HG02840 (cell line): Measurements from ENCODE around the gene SEMA5A.

Source experiments
- ATAC-seq: cut with Tn5 transposase; IDR thresholded peaks from one replicate; pipeline ENCODE4 v1.9.1; 2021; ENCODE audit warnings: mild to moderate bottlenecking, moderate library complexity, moderate number of reproducible peaks; ENCODE audit not compliant: unreplicated experiment, low FRiP score

Gene SEMA5A

GRCh38 chr5:9545992-9546851 lies at the start of gene SEMA5A:
SEMA5A (minus strand) TSS chr5:9546075; CDS start chr5:9379946, 166,129 bp downstream.
- ATAC-seq, result no peak

- no peak for ATAC-seq
These were observed 49.0 kb upstream of the SEMA5A start for GRCh38 chr5:9594913-9595312.

GRCh38 chr5:9589049-9589835 lies 43.4 kb upstream of the SEMA5A start:
- ATAC-seq, result no peak

DNA sequence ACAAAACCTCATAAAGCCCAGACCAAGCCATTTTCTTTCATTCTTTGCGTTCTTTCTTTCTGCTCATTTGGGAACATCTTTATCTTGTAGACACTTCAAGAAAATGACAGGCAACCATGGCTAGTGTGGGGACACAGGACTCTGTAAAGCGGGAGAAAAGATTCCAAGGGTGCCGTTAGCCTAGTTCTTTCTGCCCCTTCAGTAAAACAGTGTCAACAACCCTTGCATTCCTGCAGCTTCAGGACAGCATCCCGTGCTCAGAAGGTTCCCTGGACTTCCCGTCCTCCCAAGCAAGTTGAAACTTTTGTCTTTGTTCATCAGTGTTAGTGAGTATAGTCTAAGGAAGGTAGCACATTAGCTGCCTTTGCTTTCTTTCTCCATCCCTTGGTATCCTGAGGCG lies 42.4 kb upstream of the SEMA5A start:
- ATAC-seq, result no peak

DNA sequence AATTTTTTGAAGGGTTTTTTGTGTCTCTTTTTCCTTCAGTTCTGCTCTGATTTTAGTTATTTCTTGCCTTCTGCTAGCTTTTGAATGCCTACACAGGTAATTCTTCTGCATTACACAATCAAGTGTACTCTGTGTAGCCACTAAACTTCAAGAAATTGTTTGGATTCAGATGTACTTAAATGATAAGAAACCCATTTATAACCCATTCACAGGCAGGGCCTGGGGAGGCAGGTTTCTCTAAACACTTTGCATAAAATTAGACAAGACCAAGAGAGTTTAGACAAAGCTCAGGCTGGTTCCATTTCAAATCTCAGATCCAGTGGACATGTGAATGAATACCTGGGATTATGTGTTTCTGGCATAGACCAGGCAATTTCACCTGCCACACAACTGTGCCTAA lies 41.3 kb upstream of the SEMA5A start:
- no peak for ATAC-seq

DNA sequence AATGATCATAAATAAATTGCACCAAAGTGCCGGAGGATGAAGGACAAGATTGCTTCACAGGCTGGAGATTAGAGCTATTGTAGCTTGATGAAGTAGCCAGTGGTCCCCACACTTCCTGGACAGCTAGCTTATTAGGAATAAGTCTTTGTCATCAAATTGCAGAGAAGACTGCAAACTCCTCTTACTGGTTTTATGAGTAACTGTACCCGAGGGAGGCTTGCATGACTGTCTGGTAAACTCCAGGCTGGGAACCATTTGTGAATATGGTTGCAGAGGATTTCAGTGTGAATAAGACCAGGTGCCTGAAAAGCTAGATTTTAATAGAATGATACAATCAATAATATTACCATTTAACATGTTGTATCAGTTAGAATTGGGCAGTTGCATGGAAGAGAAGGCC lies 36.5 kb upstream of the SEMA5A start:
- ATAC-seq, result no peak

DNA sequence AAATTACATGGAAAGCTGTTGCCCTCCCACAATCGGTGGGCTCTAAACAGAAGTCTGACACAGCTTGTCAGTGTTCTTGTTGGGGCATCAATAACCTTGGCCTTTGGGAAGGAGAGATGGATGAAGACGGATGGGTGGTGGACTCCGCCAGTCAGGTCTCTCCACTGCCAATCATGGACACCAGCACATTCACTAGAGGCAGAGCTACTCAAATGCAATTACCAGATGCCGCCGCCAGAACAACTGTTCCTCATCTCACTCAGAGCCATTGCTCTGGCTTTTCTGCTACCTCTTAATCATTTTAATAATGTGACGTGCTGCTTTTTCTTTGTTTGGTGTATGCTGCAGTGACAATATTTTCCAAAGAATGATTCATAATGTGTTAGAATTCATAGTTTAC lies 27.9 kb upstream of the SEMA5A start:
- ATAC-seq, result no peak

- ATAC-seq, result no peak
These were observed 26.4 kb upstream of the SEMA5A start for GRCh38 chr5:9572246-9572645.

DNA sequence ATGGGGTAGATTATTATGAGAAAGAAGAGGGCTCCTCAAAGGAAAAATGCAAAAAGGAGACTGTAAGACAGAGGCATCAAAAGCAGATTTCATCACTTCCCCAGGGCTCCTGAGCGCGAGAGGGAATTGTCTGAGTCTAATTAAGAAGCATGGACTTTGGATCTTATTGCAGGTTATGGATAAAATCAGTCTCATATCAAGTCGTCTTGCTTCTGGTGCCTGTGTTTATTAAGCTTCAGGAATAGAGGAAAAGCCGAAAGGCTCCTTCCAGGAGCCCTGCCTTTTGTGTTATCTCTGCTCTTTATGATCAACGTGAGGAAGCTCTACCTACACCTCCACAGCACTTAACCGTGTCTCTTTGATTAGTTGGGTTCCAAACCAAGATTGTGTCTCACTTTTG lies 25.0 kb upstream of the SEMA5A start:
- ATAC-seq, result no peak

GRCh38 chr5:9567039-9567438 lies 21.2 kb upstream of the SEMA5A start:
- no peak for ATAC-seq

DNA sequence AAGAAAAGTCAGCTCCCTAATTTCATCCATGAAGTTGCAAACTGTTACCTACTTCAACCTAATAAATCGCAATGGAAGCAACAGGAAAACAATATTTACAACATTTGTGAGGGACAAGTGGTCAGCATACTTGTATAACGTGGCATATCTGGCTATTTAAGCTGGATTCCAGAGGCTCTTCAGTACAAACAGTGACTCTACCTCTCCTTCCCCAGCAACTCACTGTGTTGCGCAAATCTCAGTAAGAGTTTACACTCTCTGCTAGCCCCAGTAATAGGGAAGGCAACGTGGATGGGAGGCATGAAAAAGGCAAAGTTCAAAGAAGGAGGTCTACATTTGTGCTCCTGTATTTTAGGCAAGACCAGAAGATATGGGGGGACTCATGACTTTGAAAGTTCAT lies 18.9 kb upstream of the SEMA5A start:
- no peak for ATAC-seq

DNA sequence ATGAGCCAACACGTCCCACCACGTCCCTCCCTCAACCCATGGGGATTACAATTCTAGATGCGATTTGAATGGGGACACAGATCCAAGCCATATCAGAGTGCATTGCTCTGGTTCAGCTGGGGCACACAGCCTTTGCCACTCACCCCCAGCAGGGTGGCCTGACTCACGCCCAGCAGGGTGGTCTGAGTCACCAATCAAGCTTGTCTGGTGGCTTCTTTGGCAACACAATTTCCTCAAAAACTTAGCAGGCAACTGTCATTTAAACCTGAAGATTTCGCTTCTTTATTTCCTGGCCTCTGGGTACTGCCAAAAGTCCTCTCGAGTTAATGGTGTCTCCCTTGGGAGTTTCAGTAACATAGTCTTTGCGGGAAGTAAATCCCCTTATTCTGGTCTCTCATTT lies 16.3 kb upstream of the SEMA5A start:
- no peak for ATAC-seq

GRCh38 chr5:9559965-9560364 lies 14.1 kb upstream of the SEMA5A start:
- no peak for ATAC-seq

DNA sequence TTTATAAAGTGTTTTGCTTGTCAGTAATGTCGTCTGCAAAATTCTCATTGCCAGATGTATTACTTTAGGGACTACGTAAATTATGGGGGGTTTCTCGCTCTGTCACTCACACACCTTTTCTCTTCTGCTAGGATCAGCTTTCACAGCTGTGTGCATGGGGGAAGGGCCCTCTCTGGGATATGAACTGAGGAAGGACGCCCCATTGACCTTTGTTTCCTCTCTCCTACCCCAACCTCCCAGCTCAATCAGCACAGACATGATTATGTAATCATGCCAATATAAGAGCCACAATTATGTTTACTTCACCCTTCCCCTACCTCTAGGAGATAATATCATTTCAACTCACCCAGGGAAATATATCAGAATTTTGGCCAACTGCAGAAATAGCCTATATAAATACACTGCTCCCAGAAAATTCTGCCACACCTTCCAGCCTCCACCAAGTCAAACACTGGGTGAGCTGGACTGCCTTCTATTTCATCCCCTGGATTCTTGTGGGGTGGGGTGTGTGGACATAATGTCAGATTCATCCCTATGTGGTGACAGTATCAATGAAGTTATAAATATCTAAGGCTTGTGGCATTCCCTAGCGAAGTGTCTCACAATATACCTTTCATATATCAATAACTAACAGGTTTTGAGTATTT lies 12.6 kb upstream of the SEMA5A start:
- ATAC-seq, result no peak

DNA sequence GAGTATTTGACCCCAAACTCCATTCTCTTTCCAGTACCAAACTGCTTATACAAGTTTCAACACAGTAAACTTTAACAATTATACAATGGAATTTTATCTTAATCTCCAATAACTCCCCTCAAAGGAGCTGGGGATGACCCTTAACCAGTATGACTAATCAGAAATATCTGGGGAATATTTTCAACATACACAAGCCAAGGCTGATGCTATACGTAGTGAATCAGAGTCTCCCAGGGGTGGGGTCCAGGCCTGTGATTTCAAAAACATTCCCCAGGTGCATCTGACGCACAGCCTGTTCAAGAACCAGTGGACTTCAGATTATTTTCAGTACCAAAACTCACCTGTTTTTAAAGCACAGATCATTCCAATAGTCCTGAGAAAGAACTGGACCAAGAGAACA lies 11.8 kb upstream of the SEMA5A start:
- ATAC-seq, result no peak

DNA sequence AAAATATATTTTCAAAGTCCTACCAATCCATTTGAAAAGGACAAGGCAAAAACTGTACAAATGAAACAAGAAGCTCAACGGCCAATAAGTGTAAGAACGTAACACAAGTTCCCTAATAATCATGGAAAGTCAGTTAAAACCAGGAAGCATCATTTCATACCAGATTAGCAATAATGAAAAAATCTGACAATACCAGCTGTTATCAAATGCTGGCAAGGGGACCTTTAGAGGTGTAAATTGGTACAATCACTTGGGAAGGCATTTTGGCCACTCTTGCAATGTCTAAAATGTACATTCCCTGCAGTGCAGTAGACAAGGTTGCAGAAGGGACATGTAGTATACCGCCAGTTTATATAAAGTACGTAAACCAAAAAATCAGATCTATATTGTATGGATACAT lies 10.1 kb upstream of the SEMA5A start:
- ATAC-seq, result no peak

DNA sequence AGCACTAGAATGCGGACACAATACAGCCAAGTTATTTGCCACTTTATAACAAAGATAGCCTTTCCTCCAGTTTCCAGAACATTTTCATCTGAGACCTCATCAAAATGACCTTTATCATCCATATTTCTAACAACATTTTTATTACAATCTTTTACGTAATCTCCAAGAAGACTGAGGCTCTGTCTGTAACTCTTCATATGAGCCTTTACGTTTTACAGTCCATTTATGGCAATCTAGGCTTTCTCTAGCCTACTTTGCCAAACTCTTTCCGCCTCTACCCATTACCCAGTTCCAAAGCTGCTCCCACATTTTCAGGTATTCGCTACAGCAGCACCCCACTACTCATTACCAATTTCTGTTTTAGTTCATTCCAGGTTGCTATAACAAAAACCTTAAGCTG lies 8.2 kb upstream of the SEMA5A start:
- ATAC-seq, result no peak

- no peak for ATAC-seq
These were observed 7.7 kb upstream of the SEMA5A start for GRCh38 chr5:9553561-9553960.

- ATAC-seq, result no peak
These were observed 6.0 kb upstream of the SEMA5A start for GRCh38 chr5:9551567-9552537.

- ATAC-seq, result no peak
These were observed 4.1 kb upstream of the SEMA5A start for GRCh38 chr5:9549941-9550340.
